Keratinocyte (primary cell): Measurements from ENCODE around the gene STK33. TPM values are rescaled to one million over a fixed set of nuclear protein-coding genes. Genes with fewer than 3 reads are reported as not detected.
"Not testable (repeated sequence)": the region's sequence is repeated elsewhere in the genome, so short reads cannot be mapped to it uniquely, and the experiment has no call there.

Experiments used
- DNase-seq: peaks from one replicate; pipeline ENCODE4 v3.0.0-alpha.2; 2011; ENCODE audit warnings: low read depth, missing footprints, low spot score
- FAIRE-seq: peaks from 2 replicates; lab custom pipeline; 2011; peaks lifted over from hg19 to GRCh38; lab: Jason Lieb, UNC
- H2AFZ ChIP-seq: 2 replicates; pipeline ENCODE4 v1.6.0; 2012; ENCODE audit warnings: low read length, control low read depth, inconsistent platforms; ENCODE audit not compliant: control insufficient read depth
- H3K27ac ChIP-seq: 2 replicates; pipeline ENCODE4 v1.5.1; 2011; ENCODE audit warnings: low read length; ENCODE audit not compliant: control insufficient read depth, insufficient read depth
- H3K27me3 ChIP-seq: 3 replicates; pipeline ENCODE4 v1.6.0; 2011; ENCODE audit warnings: low read length; ENCODE audit not compliant: control insufficient read depth, insufficient read depth; ENCODE audit errors: extremely low read depth
- H3K36me3 ChIP-seq, 2 experiments: 2 replicates in 1 of 2; 3 replicates in 1 of 2; pipeline ENCODE4 v1.5.1; 2011; ENCODE audit warnings: low read length in 2 of 2, mild to moderate bottlenecking in 1 of 2; ENCODE audit not compliant: control insufficient read depth in 2 of 2, insufficient read depth in 2 of 2; ENCODE audit errors: extremely low read depth in 1 of 2
- H3K4me1 ChIP-seq: 3 replicates; pipeline ENCODE4 v1.5.1; 2011; ENCODE audit warnings: low read length; ENCODE audit not compliant: control insufficient read depth, insufficient read depth; ENCODE audit errors: extremely low read depth
- H3K4me2 ChIP-seq: 3 replicates; pipeline ENCODE4 v1.6.0; 2011; ENCODE audit warnings: low read depth, low read length; ENCODE audit not compliant: control insufficient read depth, insufficient read depth; ENCODE audit errors: extremely low read depth
- H3K4me3 ChIP-seq, 3 experiments: fragments of 200-600 bp in 1 of 3; sonication (generic) in 1 of 3; 2 replicates in 2 of 3; 3 replicates in 1 of 3; pipeline ENCODE4 v1.5.1; 2011 to 2016; ENCODE audit warnings: low read length in 3 of 3, mild to moderate bottlenecking in 3 of 3, control low read depth in 2 of 3, inconsistent platforms in 1 of 3, low read depth in 1 of 3, mixed read lengths in 1 of 3, mixed run types in 1 of 3, moderate library complexity in 1 of 3; ENCODE audit not compliant: control insufficient read depth in 2 of 3, insufficient read depth in 2 of 3; ENCODE audit errors: extremely low read depth in 1 of 3
- H3K79me2 ChIP-seq: 2 replicates; pipeline ENCODE4 v1.6.0; 2012; ENCODE audit warnings: low read length; ENCODE audit not compliant: control insufficient read depth, insufficient read depth
- H3K9ac ChIP-seq: 3 replicates; pipeline ENCODE4 v1.6.0; 2011; ENCODE audit warnings: low read length; ENCODE audit not compliant: control insufficient read depth, insufficient read depth; ENCODE audit errors: extremely low read depth
- H3K9me1 ChIP-seq: 3 replicates; pipeline ENCODE4 v1.6.0; 2011; ENCODE audit warnings: low read length; ENCODE audit not compliant: control insufficient read depth, insufficient read depth; ENCODE audit errors: extremely low read depth
- H3K9me3 ChIP-seq: 2 replicates; pipeline ENCODE4 v1.5.1; 2012; ENCODE audit warnings: low read depth, low read length; ENCODE audit not compliant: control insufficient read depth
- H4K20me1 ChIP-seq: 3 replicates; pipeline ENCODE4 v1.6.0; 2011; ENCODE audit warnings: low read length; ENCODE audit not compliant: control insufficient read depth, insufficient read depth; ENCODE audit errors: extremely low read depth
- EZH2 ChIP-seq: IDR thresholded peaks from one replicate; pipeline ENCODE4 v1.6.1; 2012; ENCODE audit warnings: inconsistent platforms, mild to moderate bottlenecking, low read length, moderate library complexity
- dilution Hi-C: fragments of 300-500 bp; cut with MboI; formaldehyde crosslinking; loops from one replicate; pipeline ENCODE4 v1.7.0; 2020; ENCODE audit warnings: low sequenced_read_pairs; ENCODE audit not compliant: extremely low pct_ligation_motif_present
- polyA plus RNA-seq, 5 experiments: library from polyadenylated mRNA; depleted of rRNA in 3 of 5; stranded (reverse) in 3 of 5; stranded (forward) in 1 of 5; unstranded in 1 of 5; fragments of >200 nt; gene quantifications; 1 replicate in 1 of 5; 2 replicates in 3 of 5; 3 replicates in 1 of 5; pipeline versions ENCODE4 v1.2.1 to v1.2.3, GENCODE V29; 2011 to 2012; ENCODE audit warnings: missing spikeins in 2 of 5, low read depth in 1 of 5, low replicate concordance in 1 of 5
- TF ChIP-seq, protein P1 (sequence below), 3 experiments: IDR thresholded peaks in 1 of 3; conservative IDR thresholded peaks in 1 of 3; optimal IDR thresholded peaks in 1 of 3; 2 replicates in 2 of 3; 3 replicates in 1 of 3; pipeline versions ENCODE3 to v1.5.1; 2011; ENCODE audit warnings: low read length in 3 of 3, mild to moderate bottlenecking in 3 of 3, moderate library complexity in 2 of 3, control low read depth in 1 of 3, inconsistent platforms in 1 of 3; ENCODE audit not compliant: insufficient read depth in 2 of 3; ENCODE audit errors: extremely low read depth in 1 of 3

Gene STK33
- polyA plus RNA-seq, 1 donor (not counting 4 experiments of a cell fraction or from before 2014, with no cell fraction given) = 0.05 TPM

DNA sequence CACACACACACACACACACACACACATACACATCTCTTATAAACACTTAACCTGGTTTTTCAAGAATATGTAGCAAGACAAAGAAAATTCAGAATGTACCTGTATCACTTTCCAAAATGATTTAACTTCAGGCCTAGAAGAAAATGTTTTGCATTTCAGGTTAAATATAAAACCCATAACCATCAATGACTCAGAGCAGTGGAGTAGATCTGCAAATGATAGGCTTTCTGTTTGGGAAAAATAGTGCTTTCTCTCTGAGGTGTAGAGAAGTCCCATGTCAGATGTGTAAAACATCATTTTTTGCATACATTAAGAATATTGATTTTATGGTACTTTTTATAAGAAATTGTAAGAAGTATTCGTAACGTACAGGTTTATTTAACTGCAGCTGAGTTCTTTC lies 116.9 kb downstream of the STK33 start:
- no peak overlapping the region for H3K4me2 ChIP-seq
- H2AFZ ChIP-seq = no peak overlapping the region
- no peaks in the 10 kb centered on the region for H3K4me1 ChIP-seq
- H3K9me3 ChIP-seq = no peaks in the 10 kb centered on the region
- DNase-seq = no peak
- H3K79me2 ChIP-seq = no peaks in the 10 kb centered on the region
- dilution Hi-C loops = no loop called here
- no peak for FAIRE-seq
- no peaks in the 10 kb centered on the region for H3K36me3 ChIP-seq
- TF ChIP-seq EZH2 = no peak
- TF ChIP-seq, protein P1, sequence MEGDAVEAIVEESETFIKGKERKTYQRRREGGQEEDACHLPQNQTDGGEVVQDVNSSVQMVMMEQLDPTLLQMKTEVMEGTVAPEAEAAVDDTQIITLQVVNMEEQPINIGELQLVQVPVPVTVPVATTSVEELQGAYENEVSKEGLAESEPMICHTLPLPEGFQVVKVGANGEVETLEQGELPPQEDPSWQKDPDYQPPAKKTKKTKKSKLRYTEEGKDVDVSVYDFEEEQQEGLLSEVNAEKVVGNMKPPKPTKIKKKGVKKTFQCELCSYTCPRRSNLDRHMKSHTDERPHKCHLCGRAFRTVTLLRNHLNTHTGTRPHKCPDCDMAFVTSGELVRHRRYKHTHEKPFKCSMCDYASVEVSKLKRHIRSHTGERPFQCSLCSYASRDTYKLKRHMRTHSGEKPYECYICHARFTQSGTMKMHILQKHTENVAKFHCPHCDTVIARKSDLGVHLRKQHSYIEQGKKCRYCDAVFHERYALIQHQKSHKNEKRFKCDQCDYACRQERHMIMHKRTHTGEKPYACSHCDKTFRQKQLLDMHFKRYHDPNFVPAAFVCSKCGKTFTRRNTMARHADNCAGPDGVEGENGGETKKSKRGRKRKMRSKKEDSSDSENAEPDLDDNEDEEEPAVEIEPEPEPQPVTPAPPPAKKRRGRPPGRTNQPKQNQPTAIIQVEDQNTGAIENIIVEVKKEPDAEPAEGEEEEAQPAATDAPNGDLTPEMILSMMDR (optimal IDR thresholded peaks at IDR 0.05 in 1 of 3, IDR thresholded peaks at IDR 0.05 in 1 of 3, conservative IDR thresholded peaks at IDR 0.05 in 1 of 3; ENCODE audit: extremely low read depth in 1 of 3, insufficient read depth in 2 of 3, low read length in 3 of 3) = no peak
- H3K9ac ChIP-seq = no peak overlapping the region
- H3K4me3 ChIP-seq = no peak overlapping the region
- H3K27ac ChIP-seq = no peak overlapping the region
- no peaks in the 10 kb centered on the region for H3K9me1 ChIP-seq
- H3K27me3 ChIP-seq = no peaks in the 10 kb centered on the region
- no peaks in the 10 kb centered on the region for H4K20me1 ChIP-seq

DNA sequence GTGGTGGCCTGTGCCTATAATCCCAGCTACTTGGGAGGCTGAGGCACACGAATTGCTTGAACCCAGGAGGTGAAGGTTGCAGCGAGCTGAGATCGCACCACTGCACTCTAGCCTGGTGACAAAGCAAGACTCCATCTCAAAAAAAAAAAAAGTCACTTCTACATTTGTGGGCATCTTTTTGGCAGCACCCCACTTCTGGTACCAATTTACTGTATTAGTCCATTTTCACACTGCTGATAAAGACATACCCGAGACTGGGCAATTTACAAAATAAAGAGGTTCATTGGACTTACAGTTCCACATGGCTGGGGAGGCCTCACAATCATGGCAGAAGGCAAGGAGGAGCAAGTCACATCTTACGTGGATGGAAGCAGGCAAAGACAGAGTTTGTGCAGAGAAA lies 126.2 kb downstream of the STK33 start:
- H3K27me3 ChIP-seq, FAIRE-seq, dilution Hi-C loops: not testable (repeated sequence)

DNA sequence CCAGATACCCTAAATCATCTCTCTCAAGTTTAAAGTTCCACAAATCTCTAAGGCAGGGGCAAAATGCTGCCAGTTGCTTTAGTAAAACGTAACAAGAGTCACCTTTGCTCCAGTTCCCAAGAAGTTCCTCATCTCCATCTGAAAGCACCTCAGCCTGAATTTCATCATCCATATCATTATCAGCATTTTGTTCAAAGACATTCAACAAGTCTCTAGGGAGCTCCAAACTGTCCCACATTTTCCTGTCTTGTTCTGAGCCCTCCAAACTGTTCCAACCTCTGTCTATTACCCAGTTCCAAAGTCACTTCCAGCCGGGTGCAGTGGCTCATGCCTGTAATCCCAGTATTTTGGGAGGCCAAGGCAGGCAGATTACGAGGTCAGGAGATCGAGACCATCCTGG lies 126.7 kb downstream of the STK33 start:
- dilution Hi-C loops, H3K27ac ChIP-seq, DNase-seq, H3K4me1 ChIP-seq, H3K9ac ChIP-seq, H2AFZ ChIP-seq, FAIRE-seq, H3K27me3 ChIP-seq, H3K4me2 ChIP-seq, H3K9me1 ChIP-seq, H4K20me1 ChIP-seq, H3K9me3 ChIP-seq, H3K36me3 ChIP-seq, H3K79me2 ChIP-seq, H3K4me3 ChIP-seq: not testable (repeated sequence)

More for the DNA sequence above, 126.2 kb downstream of the STK33 start:
- not testable (repeated sequence) for H3K4me3 ChIP-seq, DNase-seq, H3K79me2 ChIP-seq, H3K9ac ChIP-seq, H3K36me3 ChIP-seq, H3K27ac ChIP-seq, H3K4me2 ChIP-seq, H3K9me1 ChIP-seq, H3K4me1 ChIP-seq, H3K9me3 ChIP-seq, H2AFZ ChIP-seq, H4K20me1 ChIP-seq

DNA sequence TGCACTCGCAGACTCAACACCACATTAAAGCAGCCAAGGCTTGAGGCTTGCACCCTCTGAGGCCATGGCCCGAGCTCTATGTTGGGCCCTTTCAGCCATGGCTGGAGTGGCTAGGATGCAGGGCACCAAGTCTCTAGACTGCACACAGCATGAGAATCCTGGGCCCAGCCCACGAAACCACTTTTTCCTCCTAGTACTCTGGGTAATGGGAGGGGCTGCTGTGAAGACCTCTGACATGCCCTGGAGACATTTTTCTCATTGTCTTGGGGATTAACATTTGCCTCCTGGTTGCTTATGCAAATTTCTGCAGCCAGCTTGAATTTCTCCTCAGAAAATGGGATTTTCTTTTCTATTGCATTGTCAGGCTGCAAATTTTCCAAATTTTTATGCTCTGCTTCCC lies 127.1 kb downstream of the STK33 start:
- DNase-seq, FAIRE-seq, H3K9me1 ChIP-seq, dilution Hi-C loops, H3K4me1 ChIP-seq, H3K9me3 ChIP-seq, H3K9ac ChIP-seq, H3K27ac ChIP-seq, H3K27me3 ChIP-seq, H4K20me1 ChIP-seq, H2AFZ ChIP-seq, H3K36me3 ChIP-seq, H3K4me2 ChIP-seq, H3K4me3 ChIP-seq, H3K79me2 ChIP-seq: not testable (repeated sequence)
